Adipocyte (in vitro differentiated cells): ENCODE data around the gene GALNT17.
A peak's percentile ranks its signal among the peaks of the same experiment; 100 is the strongest.

ENCODE experiments used
- DNase-seq: peaks from one replicate; pipeline ENCODE4 v3.0.0-alpha.2; 2015; ENCODE audit warnings: low read depth
- H3K27me3 ChIP-seq: replicated peaks from 2 replicates; pipeline ENCODE4 v1.7.0; 2013; ENCODE audit warnings: mild to moderate bottlenecking, low read length, moderate library complexity; ENCODE audit not compliant: control insufficient read depth, insufficient read depth
- H3K36me3 ChIP-seq: 2 replicates; pipeline ENCODE4 v1.7.0; 2013; ENCODE audit warnings: low read length, mild to moderate bottlenecking, moderate library complexity; ENCODE audit not compliant: control insufficient read depth, insufficient read depth, severe bottlenecking
- H3K4me1 ChIP-seq: 2 replicates; pipeline ENCODE4 v1.7.0; 2013; ENCODE audit warnings: mild to moderate bottlenecking, low read length, moderate library complexity; ENCODE audit not compliant: control insufficient read depth, insufficient read depth
- H3K4me3 ChIP-seq: 2 replicates; pipeline ENCODE4 v1.7.0; 2013; ENCODE audit warnings: mild to moderate bottlenecking, low read length, moderate library complexity
- H3K9ac ChIP-seq: 2 replicates; pipeline ENCODE4 v1.7.0; 2013; ENCODE audit warnings: mild to moderate bottlenecking, low read length, moderate library complexity
- H3K9me3 ChIP-seq: 2 replicates; pipeline ENCODE4 v1.7.0; 2013; ENCODE audit warnings: mild to moderate bottlenecking, low read length, moderate library complexity; ENCODE audit not compliant: control insufficient read depth

Gene GALNT17

DNA sequence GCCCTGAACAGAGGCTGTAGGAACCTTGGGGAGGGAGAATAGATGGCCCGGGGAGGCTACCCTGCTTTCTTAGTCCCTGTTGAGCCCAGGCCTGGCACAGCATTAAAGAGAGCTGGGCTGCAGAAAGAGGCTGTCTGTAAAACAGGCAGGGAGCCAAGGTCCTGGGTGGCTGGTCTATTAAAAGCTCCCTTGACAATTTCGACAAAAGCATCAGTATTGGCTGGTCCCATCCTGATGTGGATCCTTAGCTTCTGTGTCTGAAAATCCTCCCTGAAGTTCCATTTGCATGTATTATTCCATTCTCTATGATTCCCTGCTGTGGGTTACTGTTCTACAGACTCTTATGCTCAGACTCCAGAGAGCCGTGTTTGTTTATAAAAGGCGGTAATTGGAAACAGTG lies 158.5 kb downstream of the GALNT17 start:
- DNase-seq: no peak
- no peak overlapping the region for H3K4me3 ChIP-seq
- H3K4me1 ChIP-seq: peaks cover 6% of the 10 kb centered on the region
- no peak overlapping the region for H3K9ac ChIP-seq
- H3K27me3 ChIP-seq: no peaks in the 10 kb centered on the region
- no peaks in the 10 kb centered on the region for H3K9me3 ChIP-seq
- no peaks in the 10 kb centered on the region for H3K36me3 ChIP-seq

- H3K9ac ChIP-seq: no peak overlapping the region
- H3K36me3 ChIP-seq: no peaks in the 10 kb centered on the region
- DNase-seq: no peak
- H3K4me3 ChIP-seq: no peak overlapping the region
- no peaks in the 10 kb centered on the region for H3K27me3 ChIP-seq
- H3K9me3 ChIP-seq: no peaks in the 10 kb centered on the region
- H3K4me1 ChIP-seq: peaks cover 3% of the 10 kb centered on the region
Measured at GRCh38 chr7:71298378-71298777, 166.4 kb downstream of the GALNT17 start.

- Histone ChIP-seq H3K4me3 (no peak overlapping the region), H3K9ac (no peak overlapping the region), H3K9me3 (no peaks in the 10 kb centered on the region), H3K36me3 (no peaks in the 10 kb centered on the region), H3K27me3 (no peaks in the 10 kb centered on the region), H3K4me1 (peaks cover 10% of the 10 kb centered on the region)
- DNase-seq: no peak
Measured at GRCh38 chr7:71300086-71300485, 168.1 kb downstream of the GALNT17 start.

DNA sequence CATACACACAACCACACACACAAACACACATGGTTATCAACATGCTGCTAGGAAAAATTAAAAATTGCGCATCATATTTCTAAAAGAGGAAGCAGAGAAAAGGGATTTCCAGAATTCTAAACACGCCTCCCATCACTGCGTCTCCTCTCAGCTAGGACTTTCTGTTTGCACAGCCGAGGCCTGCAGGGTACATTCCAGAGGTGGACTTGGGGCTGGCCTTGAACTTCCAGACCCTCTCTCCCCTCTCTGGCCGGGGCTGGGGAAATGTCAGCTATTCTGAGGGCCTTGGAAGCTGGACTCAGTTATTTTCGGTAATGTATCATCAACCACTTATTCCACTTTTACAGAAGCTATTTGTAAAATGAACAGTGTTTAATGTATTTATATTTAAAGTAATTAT lies 168.7 kb downstream of the GALNT17 start:
- Histone ChIP-seq H3K4me3 (no peak overlapping the region), H3K36me3 (no peaks in the 10 kb centered on the region), H3K9ac (no peak overlapping the region), H3K9me3 (no peaks in the 10 kb centered on the region), H3K27me3 (no peaks in the 10 kb centered on the region), H3K4me1 (peaks cover 10% of the 10 kb centered on the region)
- DNase-seq: no peak

DNA sequence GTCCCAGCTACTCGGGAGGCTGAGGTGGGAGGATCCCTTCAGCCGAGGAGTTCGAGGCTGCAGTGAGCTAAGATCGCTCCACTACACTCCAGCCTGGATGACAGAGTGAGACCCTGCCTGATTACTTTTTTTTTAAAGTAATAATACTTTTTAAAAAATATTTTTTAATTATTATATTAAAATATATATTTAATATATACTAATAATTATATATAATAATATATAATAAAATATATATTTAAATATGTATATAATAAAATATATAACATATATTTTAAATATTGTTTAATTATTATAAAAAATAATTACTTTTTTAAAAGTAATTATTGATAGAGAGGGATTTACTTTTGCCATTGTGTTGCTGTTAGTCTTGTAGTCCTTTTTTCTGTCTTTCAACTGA lies 169.2 kb downstream of the GALNT17 start:
- Histone ChIP-seq H3K4me3 (no peak overlapping the region), H3K9me3 (no peaks in the 10 kb centered on the region), H3K9ac (no peak overlapping the region), H3K4me1 (peaks cover 10% of the 10 kb centered on the region), H3K27me3 (no peaks in the 10 kb centered on the region), H3K36me3 (no peaks in the 10 kb centered on the region)
- no peak for DNase-seq

DNA sequence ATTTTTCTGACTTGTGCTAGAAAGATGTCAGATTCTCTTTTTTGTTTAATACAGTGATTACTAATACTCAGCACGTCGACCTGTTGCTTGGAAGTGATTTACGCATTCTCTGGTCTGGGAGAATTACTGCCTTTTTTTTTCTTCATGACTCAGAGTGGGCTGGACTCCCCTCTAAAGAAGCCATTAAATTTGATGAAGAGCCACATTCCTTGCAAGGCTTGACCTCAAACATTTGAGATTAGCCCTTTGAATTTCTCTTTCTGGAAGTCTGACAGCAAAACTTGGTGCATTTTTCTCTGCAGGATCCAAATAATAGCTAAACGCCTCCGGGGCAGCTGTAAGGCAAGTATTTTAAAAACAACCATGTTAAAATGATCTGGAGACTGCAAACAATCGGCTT lies 171.6 kb downstream of the GALNT17 start:
- DNase-seq: no peak
- Histone ChIP-seq H3K27me3 (no peaks in the 10 kb centered on the region), H3K9me3 (no peaks in the 10 kb centered on the region), H3K4me3 (peak overlapping the region; percentile 26), H3K4me1 (peaks cover 23% of the 10 kb centered on the region), H3K36me3 (no peaks in the 10 kb centered on the region), H3K9ac (no peak overlapping the region)

GRCh38 chr7:71308096-71308495 lies 176.2 kb downstream of the GALNT17 start:
- no peaks in the 10 kb centered on the region for H3K36me3 ChIP-seq
- H3K4me1 ChIP-seq: peaks cover 33% of the 10 kb centered on the region
- peak overlapping the region; percentile 14 for H3K4me3 ChIP-seq
- no peaks in the 10 kb centered on the region for H3K27me3 ChIP-seq
- peak overlapping the region; percentile 19 for H3K9ac ChIP-seq
- no peaks in the 10 kb centered on the region for H3K9me3 ChIP-seq
- no peak for DNase-seq

DNA sequence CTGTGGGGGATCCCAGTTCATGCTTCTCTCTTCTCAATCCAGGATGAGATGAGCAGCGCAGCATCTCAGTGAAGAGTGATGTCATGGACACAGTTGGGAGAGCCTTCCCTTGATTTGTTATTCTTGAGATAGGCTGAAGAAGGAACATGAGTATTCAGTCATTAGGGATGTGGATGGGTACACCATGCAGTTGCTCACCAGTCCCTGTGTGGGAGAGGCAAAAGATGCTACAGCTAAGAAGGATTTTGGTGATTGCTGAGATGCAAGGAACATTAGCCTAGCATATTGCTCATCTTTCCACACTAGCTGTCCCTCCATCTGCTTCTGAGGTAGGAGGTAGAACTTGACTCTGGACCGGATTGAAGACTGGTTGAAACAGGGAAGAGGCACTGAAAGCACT lies 179.6 kb downstream of the GALNT17 start:
- H3K36me3 ChIP-seq: no peaks in the 10 kb centered on the region
- no peak for DNase-seq
- no peak overlapping the region for H3K4me3 ChIP-seq
- peaks cover 14% of the 10 kb centered on the region for H3K9me3 ChIP-seq
- H3K27me3 ChIP-seq: no peaks in the 10 kb centered on the region
- no peak overlapping the region for H3K9ac ChIP-seq
- H3K4me1 ChIP-seq: peaks cover 23% of the 10 kb centered on the region

GRCh38 chr7:71312755-71313490 lies 181.0 kb downstream of the GALNT17 start:
- Histone ChIP-seq H3K4me3 (no peak overlapping the region), H3K4me1 (peaks cover 16% of the 10 kb centered on the region), H3K27me3 (no peaks in the 10 kb centered on the region), H3K9ac (no peak overlapping the region), H3K36me3 (no peaks in the 10 kb centered on the region), H3K9me3 (peaks cover 14% of the 10 kb centered on the region)
- DNase-seq: no peak

GRCh38 chr7:71313553-71313952 lies 181.6 kb downstream of the GALNT17 start:
- Histone ChIP-seq H3K36me3 (no peaks in the 10 kb centered on the region), H3K4me3 (no peak overlapping the region), H3K9ac (no peak overlapping the region), H3K27me3 (no peaks in the 10 kb centered on the region), H3K4me1 (peaks cover 10% of the 10 kb centered on the region), H3K9me3 (peaks cover 14% of the 10 kb centered on the region)
- DNase-seq: no peak

- Histone ChIP-seq H3K9me3 (peaks cover 3% of the 10 kb centered on the region), H3K4me3 (no peak overlapping the region), H3K27me3 (no peaks in the 10 kb centered on the region), H3K36me3 (no peaks in the 10 kb centered on the region), H3K4me1 (no peaks in the 10 kb centered on the region), H3K9ac (no peak overlapping the region)
- no peak for DNase-seq
Measured at GRCh38 chr7:71320916-71321315, 189.0 kb downstream of the GALNT17 start.

DNA sequence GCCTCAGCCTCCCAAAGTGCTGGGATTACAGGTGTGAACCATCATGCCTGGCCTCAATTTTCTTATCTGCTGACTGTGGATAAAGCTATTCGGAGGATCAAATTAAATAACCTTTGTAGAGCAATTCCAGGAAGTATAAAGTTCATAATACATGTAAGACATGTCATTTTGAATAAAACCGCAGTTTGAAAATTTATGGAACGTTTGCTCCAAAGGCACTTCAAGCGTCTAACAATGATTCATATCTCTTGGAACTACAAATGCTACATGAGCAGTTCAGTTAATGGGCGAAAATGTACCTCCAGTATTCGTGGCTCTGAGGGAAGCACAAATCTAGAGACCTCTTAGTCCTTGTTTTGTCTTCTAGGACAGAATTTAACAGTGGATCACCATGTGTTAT lies 190.3 kb downstream of the GALNT17 start:
- no peaks in the 10 kb centered on the region for H3K9me3 ChIP-seq
- H3K9ac ChIP-seq: no peak overlapping the region
- H3K4me3 ChIP-seq: no peak overlapping the region
- DNase-seq: no peak
- H3K4me1 ChIP-seq: no peaks in the 10 kb centered on the region
- no peaks in the 10 kb centered on the region for H3K27me3 ChIP-seq
- H3K36me3 ChIP-seq: no peaks in the 10 kb centered on the region
